SU-DHL-6 (cell line): ENCODE results near the gene KAZALD1.

Source experiments
- H2AFZ ChIP-seq: fragments of 200-600 bp; sonication (generic); 2 replicates; pipeline ENCODE4 v1.6.1; 2014; ENCODE audit warnings: low read depth, mild to moderate bottlenecking, moderate library complexity, mixed read lengths, antibody characterized with exemption, low read length; ENCODE audit not compliant: severe bottlenecking
- H3F3A ChIP-seq: fragments of 200-600 bp; shearing (Covaris generic); 2 replicates; pipeline ENCODE4 v1.6.0; 2016; ENCODE audit warnings: antibody characterized with exemption, mild to moderate bottlenecking; ENCODE audit not compliant: insufficient read depth
- H3K27ac ChIP-seq: fragments of 200-600 bp; sonication (generic); 2 replicates; pipeline ENCODE4 v1.5.1; 2016; ENCODE audit warnings: low read depth, mild to moderate bottlenecking, low read length, moderate library complexity, mixed read lengths
- H3K27me3 ChIP-seq: fragments of 200-600 bp; sonication (generic), shearing (Covaris generic); 2 replicates; pipeline ENCODE4 v1.6.0; 2014; ENCODE audit warnings: mild to moderate bottlenecking, low read length
- H3K36me3 ChIP-seq: fragments of 200-600 bp; sonication (generic); 2 replicates; pipeline ENCODE4 v1.6.1; 2014; ENCODE audit warnings: mild to moderate bottlenecking, low read length, mixed read lengths
- H3K4me2 ChIP-seq: fragments of 300-600, 200-600 bp; shearing (Covaris generic), sonication (generic); 2 replicates; pipeline ENCODE4 v1.6.0; 2014; ENCODE audit warnings: low read length, low read depth, mild to moderate bottlenecking; ENCODE audit not compliant: poor library complexity, severe bottlenecking
- H3K4me3 ChIP-seq: fragments of 200-600 bp; sonication (generic); 2 replicates; pipeline ENCODE4 v1.5.1; 2014; ENCODE audit warnings: antibody characterized with exemption, low read length, mild to moderate bottlenecking, mixed read lengths; ENCODE audit not compliant: insufficient read depth, poor library complexity, severe bottlenecking
- H3K79me2 ChIP-seq: fragments of 200-600 bp; sonication (generic); 2 replicates; pipeline ENCODE4 v1.6.1; 2014; ENCODE audit warnings: mild to moderate bottlenecking, low read length, moderate library complexity; ENCODE audit not compliant: insufficient read depth
- H3K9ac ChIP-seq: fragments of 200-600 bp; sonication (generic); 2 replicates; pipeline ENCODE4 v1.7.0; 2014; ENCODE audit warnings: mild to moderate bottlenecking, low read length
- H3K9me2 ChIP-seq: fragments of 200-600 bp; sonication (generic); replicated peaks from 2 replicates; pipeline ENCODE4 v1.6.1; 2014; ENCODE audit warnings: low read length; ENCODE audit not compliant: insufficient read depth
- H3K9me3 ChIP-seq: fragments of 200-600 bp; sonication (generic); 2 replicates; pipeline ENCODE4 v1.6.1; 2014; ENCODE audit warnings: low read length, mixed read lengths; ENCODE audit not compliant: insufficient read depth
- H4K20me1 ChIP-seq: fragments of 200-600 bp; sonication (generic); 2 replicates; pipeline ENCODE4 v1.6.1; 2014; ENCODE audit warnings: low read depth, mild to moderate bottlenecking, antibody characterized with exemption, low read length, moderate library complexity, mixed read lengths
- EZH2phosphoT487 ChIP-seq: fragments of 200-600 bp; sonication (generic), shearing (Covaris generic); conservative IDR thresholded peaks from 2 replicates; pipeline ENCODE4 v1.6.1; 2018; ENCODE audit warnings: mild to moderate bottlenecking, antibody characterized with exemption, low read length, moderate library complexity, mixed read lengths
- TF ChIP-seq, protein P1 (sequence below): fragments of 200-600 bp; sonication (generic); IDR thresholded peaks from one replicate; pipeline ENCODE4 v1.5.1; 2017; ENCODE audit warnings: antibody characterized with exemption, mild to moderate bottlenecking, low read length, moderate library complexity; ENCODE audit not compliant: insufficient read depth, poor library complexity, severe bottlenecking

Gene KAZALD1

DNA sequence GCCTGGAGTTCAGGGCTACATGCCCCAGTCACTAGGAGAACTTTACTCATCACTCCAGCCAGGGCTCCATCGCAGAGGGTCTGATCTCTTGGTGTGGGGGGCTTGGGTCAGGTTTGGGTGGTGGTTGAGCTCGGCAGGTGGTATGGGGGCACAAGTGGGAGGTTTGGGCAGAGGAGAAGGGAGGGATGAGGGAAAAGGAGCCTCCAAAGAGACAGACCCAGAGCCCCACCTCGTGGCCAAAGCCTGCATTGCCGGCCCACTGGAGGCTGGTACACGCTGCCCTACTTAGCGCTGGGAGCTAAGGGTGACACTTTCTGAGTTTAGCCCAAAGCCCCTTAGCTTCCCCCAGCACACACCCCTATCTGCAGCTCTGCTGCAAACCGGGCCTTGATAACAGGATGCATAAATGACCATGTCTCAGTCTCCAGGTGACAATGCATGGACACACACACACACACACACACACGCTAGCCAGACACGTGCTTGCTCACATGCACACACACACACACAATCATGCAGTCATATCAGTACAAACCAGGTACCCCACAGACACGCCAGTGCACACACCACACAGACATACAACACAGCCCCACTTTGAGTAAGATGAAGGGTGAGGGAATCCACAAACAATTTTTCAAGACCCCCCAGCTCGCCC, 47.4 kb upstream of the KAZALD1 start:
- H3K36me3 ChIP-seq = no peaks in the 10 kb centered on the region
- no peaks in the 10 kb centered on the region for H3F3A ChIP-seq
- H3K79me2 ChIP-seq = no peaks in the 10 kb centered on the region
- H3K9me3 ChIP-seq = no peaks in the 10 kb centered on the region
- H3K27ac ChIP-seq = no peak overlapping the region
- H3K4me3 ChIP-seq = no peak overlapping the region
- H3K27me3 ChIP-seq = no peaks in the 10 kb centered on the region
- H2AFZ ChIP-seq = no peak overlapping the region
- TF ChIP-seq EZH2phosphoT487 = no peak
- TF ChIP-seq, protein P1, sequence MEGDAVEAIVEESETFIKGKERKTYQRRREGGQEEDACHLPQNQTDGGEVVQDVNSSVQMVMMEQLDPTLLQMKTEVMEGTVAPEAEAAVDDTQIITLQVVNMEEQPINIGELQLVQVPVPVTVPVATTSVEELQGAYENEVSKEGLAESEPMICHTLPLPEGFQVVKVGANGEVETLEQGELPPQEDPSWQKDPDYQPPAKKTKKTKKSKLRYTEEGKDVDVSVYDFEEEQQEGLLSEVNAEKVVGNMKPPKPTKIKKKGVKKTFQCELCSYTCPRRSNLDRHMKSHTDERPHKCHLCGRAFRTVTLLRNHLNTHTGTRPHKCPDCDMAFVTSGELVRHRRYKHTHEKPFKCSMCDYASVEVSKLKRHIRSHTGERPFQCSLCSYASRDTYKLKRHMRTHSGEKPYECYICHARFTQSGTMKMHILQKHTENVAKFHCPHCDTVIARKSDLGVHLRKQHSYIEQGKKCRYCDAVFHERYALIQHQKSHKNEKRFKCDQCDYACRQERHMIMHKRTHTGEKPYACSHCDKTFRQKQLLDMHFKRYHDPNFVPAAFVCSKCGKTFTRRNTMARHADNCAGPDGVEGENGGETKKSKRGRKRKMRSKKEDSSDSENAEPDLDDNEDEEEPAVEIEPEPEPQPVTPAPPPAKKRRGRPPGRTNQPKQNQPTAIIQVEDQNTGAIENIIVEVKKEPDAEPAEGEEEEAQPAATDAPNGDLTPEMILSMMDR = peak; percentile 73
- no peak overlapping the region for H3K9ac ChIP-seq
- no peaks in the 10 kb centered on the region for H3K9me2 ChIP-seq
- no peak overlapping the region for H3K4me2 ChIP-seq
- H4K20me1 ChIP-seq = no peaks in the 10 kb centered on the region

DNA sequence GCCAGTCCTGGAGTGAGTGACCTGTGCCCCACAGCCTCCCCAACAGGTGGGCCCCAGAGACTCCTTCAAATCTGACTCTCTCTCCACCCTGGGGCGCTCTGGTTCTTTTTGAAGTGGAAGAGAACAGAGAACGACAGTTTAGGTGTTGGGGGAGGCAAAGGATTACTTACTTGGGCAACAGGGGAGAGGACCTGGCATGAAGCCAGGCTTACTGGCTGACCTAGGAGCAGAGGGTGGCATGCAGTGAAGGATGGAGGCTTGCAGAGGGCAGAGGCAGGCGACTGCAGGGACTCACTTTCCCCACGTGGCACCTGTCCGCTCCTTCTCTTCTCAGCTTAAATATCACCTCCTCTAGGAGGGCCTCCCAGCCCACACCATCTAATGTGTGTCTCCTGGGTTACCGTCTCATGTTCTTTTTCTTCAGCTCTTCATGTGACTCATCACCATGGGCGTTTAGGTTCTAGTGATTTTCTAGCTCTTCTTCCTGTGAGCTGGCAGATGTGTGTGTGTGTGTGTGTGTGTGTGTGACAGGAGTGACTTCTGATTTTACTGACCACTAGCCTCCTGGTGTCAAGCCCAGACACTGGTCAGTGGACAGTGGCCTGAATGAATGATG, 46.7 kb upstream of the KAZALD1 start:
- no peaks in the 10 kb centered on the region for H3K27me3 ChIP-seq
- H4K20me1 ChIP-seq = no peaks in the 10 kb centered on the region
- no peaks in the 10 kb centered on the region for H3K9me3 ChIP-seq
- no peaks in the 10 kb centered on the region for H3K79me2 ChIP-seq
- no peak overlapping the region for H2AFZ ChIP-seq
- H3K9me2 ChIP-seq = no peaks in the 10 kb centered on the region
- no peaks in the 10 kb centered on the region for H3K36me3 ChIP-seq
- H3K9ac ChIP-seq = no peak overlapping the region
- TF ChIP-seq, protein P1 = no peak
- TF ChIP-seq EZH2phosphoT487 = no peak
- H3K4me3 ChIP-seq = no peak overlapping the region
- H3F3A ChIP-seq = no peaks in the 10 kb centered on the region
- no peak overlapping the region for H3K27ac ChIP-seq
- H3K4me2 ChIP-seq = no peak overlapping the region

DNA sequence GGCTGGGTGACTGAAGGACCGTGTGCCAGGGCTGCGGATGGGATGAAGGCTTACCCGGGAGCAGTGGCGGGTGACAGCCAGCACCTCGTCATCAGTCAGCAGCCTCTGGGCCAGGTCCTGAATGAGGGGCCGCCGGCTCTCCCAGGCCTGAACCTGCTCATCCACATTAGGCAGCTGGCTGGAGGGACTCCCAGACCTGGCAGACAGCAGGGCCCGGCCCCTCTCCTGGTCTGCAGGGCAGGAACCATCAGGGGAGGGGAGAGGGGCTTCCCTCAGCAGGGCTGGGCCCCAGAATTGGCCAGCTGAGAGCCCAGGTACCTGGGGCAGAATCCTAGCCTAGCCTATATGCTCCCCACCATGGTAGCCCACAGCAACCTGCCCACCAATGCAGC, 46.2 kb upstream of the KAZALD1 start:
- no peaks in the 10 kb centered on the region for H3F3A ChIP-seq
- H4K20me1 ChIP-seq = no peaks in the 10 kb centered on the region
- H3K27me3 ChIP-seq = no peaks in the 10 kb centered on the region
- H3K9ac ChIP-seq = no peak overlapping the region
- H3K4me2 ChIP-seq = no peak overlapping the region
- no peaks in the 10 kb centered on the region for H3K79me2 ChIP-seq
- H3K9me2 ChIP-seq = no peaks in the 10 kb centered on the region
- TF ChIP-seq EZH2phosphoT487 = no peak
- TF ChIP-seq, protein P1 = no peak
- H3K27ac ChIP-seq = no peak overlapping the region
- H2AFZ ChIP-seq = no peak overlapping the region
- no peaks in the 10 kb centered on the region for H3K36me3 ChIP-seq
- no peak overlapping the region for H3K4me3 ChIP-seq
- no peaks in the 10 kb centered on the region for H3K9me3 ChIP-seq
